GM10266 (cell line): ENCODE data around the gene TMEM135.

Experiments
- DNase-seq: peaks from one replicate; pipeline ENCODE4 v3.0.0; 2012; ENCODE audit errors: extremely low spot score
- TF ChIP-seq, protein P1 (sequence below): IDR thresholded peaks from 2 replicates; pipeline ENCODE4 v1.5.1; 2012; ENCODE audit warnings: mild to moderate bottlenecking, low read depth; ENCODE audit not compliant: control insufficient read depth, insufficient read depth; ENCODE audit errors: missing control alignments

The TMEM135 gene

GRCh38 chr11:87110443-87111131, 72.9 kb downstream of the TMEM135 start:
- TF ChIP-seq, protein P1, sequence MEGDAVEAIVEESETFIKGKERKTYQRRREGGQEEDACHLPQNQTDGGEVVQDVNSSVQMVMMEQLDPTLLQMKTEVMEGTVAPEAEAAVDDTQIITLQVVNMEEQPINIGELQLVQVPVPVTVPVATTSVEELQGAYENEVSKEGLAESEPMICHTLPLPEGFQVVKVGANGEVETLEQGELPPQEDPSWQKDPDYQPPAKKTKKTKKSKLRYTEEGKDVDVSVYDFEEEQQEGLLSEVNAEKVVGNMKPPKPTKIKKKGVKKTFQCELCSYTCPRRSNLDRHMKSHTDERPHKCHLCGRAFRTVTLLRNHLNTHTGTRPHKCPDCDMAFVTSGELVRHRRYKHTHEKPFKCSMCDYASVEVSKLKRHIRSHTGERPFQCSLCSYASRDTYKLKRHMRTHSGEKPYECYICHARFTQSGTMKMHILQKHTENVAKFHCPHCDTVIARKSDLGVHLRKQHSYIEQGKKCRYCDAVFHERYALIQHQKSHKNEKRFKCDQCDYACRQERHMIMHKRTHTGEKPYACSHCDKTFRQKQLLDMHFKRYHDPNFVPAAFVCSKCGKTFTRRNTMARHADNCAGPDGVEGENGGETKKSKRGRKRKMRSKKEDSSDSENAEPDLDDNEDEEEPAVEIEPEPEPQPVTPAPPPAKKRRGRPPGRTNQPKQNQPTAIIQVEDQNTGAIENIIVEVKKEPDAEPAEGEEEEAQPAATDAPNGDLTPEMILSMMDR = no peak
- DNase-seq = no peak

- TF ChIP-seq, protein P1 = no peak
These were observed 76.4 kb downstream of the TMEM135 start for GRCh38 chr11:87114093-87114492.

DNA sequence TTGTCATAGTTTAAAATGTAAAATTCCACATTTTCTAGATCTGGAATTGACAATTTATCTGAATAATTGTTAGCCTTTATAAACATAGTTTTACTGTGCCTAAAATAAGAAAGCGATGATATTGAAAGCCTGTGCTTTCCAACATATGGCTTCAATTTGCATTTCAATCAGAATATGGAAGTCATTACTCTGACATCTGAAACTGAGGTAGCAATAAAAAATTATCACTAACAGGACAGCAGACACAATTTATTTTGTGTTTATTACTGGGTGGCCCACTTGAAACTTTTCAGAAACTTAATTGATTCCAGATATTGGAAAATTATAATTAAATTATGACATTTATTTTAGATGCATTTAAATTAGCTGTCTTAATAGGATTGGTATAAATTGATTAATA, 78.5 kb downstream of the TMEM135 start:
- DNase-seq = no peak
- TF ChIP-seq, protein P1 = no peak

More at GRCh38 chr11:87114093-87114492, 76.4 kb downstream of the TMEM135 start:
- no peak for DNase-seq

DNA sequence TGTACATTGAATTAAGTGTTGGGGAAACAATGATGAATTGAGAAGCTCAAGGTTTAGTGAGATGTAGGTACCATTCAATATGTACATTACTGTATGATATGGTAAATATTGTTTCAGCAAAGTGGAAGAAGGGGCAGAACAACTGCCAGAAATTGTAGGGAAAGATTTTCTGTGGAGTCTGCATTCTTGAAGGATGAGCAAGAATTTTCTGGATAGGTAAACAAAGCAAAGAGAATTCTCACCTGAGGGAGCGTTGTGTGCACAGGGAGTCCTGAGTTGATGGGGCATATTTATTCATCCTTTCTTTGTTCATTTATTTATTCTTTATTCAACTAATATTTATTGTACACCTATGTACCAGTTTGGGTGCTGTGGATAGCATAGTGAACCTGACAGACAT, 83.2 kb downstream of the TMEM135 start:
- TF ChIP-seq, protein P1 = no peak
- DNase-seq = no peak

DNA sequence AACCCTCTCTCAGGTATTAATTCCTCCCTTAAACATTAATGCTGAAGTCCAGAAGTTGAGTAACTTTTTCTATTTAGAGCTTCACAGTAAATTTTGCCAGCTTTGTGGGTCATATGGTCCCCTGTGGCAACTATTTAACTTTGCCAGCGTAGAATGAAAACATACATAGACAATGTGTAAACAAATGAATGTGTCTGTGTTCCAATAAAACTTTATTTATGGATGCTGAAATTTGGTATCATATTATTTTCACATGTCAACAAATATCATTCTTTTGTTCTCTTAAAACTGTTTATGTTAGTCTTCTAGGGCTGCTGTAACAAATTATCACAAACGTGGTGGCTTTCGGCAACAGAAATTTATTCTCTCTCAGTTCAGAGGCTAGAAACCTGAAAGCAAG, 85.1 kb downstream of the TMEM135 start:
- TF ChIP-seq, protein P1 = no peak
- no peak for DNase-seq

DNA sequence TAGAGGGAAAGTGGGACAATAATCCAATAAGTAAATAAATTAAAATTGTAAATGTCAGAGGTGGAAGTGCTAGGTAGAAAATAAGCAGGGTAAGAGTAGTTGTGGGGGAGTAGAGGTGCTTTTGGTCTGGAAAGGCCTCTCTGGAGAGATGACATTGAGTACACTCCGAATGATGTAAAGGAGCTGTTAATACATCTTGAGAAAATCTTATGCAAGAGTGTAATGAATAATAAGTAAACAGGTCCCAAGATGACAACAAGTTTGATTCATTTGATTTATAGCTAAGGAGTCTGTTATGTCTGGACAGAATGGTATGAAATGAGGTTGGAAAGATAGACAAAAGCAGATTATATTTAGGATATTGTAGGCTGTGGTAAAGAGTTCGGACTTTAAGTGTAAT, 87.5 kb downstream of the TMEM135 start:
- no peak for DNase-seq
- TF ChIP-seq, protein P1 = no peak

- TF ChIP-seq, protein P1 = no peak
- DNase-seq = no peak
These were observed 89.4 kb downstream of the TMEM135 start for GRCh38 chr11:87127101-87127500.
